ENCODE measurements around the gene ITSN2.
"Not testable (repeated sequence)": the region's sequence is repeated elsewhere in the genome, so short reads cannot be mapped to it uniquely, and the experiment has no call there.

ITSN2 gene

DNA sequence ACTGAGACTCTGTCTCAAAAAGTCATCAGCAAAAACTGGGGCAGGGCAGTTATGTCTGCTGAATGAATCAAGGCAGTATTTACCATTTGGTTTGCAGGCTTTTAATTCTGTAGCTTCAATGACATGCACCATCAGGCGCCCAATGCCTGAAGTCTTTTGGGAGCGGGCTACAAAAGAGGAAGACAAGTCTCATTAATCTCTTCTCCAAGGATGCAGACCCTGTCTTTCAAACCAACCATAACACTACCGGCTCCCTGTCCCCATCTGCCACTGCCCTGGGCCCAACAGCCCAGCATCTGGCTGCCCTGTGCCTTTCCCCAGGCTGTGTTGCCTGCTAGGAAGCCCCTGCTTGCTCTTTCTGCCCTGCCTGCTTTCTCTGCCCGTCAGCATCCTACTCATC is 155.2 kb downstream of the ITSN2 start:
- in situ Hi-C loops (cut with MboI; ENCODE audit: low sequenced_read_pairs, unreplicated experiment) = no loop called here
- DNase-seq (ENCODE audit: low spot score) = no peak
- TF ChIP-seq CTCF (IDR thresholded peaks at IDR 0.05; ENCODE audit: borderline replicate concordance, control extremely low read depth, extremely low read depth, insufficient read depth, missing control alignments) = no peak

DNA sequence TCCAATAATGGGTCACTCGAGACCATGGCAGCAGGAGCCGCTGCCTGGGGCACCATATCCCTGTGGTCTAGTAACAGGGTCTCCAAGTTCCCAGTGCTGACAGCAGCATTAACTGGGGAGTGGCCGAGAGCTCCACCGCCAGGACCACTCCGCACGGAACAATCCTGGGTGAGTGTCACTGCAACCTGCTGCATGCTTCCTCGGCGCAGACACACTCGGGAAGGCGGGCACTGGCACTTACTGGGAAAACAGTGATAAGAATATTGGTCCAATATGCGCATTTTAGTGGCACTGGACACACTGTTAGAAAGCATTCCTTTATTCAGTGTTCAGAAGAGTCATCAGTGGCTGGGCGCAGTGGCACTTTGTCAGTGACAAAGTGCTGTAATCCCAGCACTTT is 155.8 kb downstream of the ITSN2 start:
- no peak for DNase-seq (ENCODE audit: low spot score)
- in situ Hi-C loops (cut with MboI; ENCODE audit: low sequenced_read_pairs, unreplicated experiment) = no loop called here
- TF ChIP-seq CTCF (IDR thresholded peaks at IDR 0.05; ENCODE audit: borderline replicate concordance, control extremely low read depth, extremely low read depth, insufficient read depth, missing control alignments) = no peak

DNA sequence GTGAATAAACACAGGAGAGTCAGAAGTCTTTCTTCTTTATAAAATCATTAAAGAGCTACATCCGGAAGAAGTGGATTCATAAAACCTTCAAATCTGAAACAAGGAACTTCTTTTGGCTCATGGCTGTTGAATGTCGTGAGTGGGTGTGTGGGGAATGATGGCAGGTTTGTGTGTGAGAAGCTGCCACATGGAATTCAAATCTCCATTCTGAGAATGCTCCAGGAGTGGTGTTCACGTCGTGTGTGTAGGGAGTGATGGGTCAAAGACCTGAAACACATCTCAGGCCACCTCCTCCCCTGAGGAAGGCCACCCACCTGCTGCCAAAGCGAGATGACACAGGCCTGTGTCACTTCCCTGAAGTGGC is 156.6 kb downstream of the ITSN2 start:
- in situ Hi-C loops (cut with MboI; ENCODE audit: low sequenced_read_pairs, unreplicated experiment) = no loop called here
- no peak for DNase-seq (ENCODE audit: low spot score)
- no peak for TF ChIP-seq CTCF (IDR thresholded peaks at IDR 0.05; ENCODE audit: borderline replicate concordance, control extremely low read depth, extremely low read depth, insufficient read depth, missing control alignments)

DNA sequence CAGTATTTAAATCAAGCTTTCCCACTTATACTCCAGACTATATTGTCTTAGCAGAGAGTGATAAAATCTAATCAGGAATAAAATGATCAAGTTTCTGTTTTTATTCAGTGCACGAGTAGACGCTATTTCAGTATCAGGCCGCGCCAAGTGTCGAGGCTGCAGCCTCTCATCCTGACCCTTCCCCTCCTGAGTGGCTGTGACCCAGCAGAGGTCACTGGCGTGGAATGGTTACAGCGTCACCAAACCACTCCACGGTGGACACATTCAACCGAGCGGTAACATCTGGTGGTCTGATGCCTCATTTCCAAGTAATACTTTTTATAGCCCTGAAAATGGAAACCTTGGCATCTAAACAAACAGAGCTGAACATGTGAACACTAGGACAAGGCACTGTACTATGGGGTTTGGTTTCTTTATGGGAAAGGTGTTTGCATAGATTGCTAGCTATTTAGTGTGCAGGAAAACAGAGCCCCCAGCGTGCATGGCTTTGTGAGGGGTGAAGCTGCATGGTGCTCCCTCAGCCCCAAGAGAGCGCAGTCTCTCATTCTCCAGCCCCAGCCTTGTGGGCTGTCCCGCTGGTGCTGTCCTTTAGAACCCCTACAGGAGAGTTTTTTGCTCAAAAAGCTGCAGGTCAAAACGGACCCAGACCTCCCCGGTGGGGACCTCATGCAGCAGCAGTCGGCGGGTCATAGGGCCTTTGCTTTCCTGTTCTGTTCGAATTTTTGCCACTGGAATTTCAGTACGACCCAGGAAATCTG is 157.1 kb downstream of the ITSN2 start:
- no peak for TF ChIP-seq CTCF (IDR thresholded peaks at IDR 0.05; ENCODE audit: borderline replicate concordance, control extremely low read depth, extremely low read depth, insufficient read depth, missing control alignments)
- DNase-seq (ENCODE audit: low spot score) = no peak
- in situ Hi-C loops (cut with MboI; ENCODE audit: low sequenced_read_pairs, unreplicated experiment) = no loop called here

- no peak for DNase-seq (ENCODE audit: low spot score)
- in situ Hi-C loops (cut with MboI; ENCODE audit: low sequenced_read_pairs, unreplicated experiment) = no loop called here
- TF ChIP-seq CTCF (IDR thresholded peaks at IDR 0.05; ENCODE audit: borderline replicate concordance, control extremely low read depth, extremely low read depth, insufficient read depth, missing control alignments) = no peak
Measured at GRCh38 chr2:24200799-24201198, 159.5 kb downstream of the ITSN2 start.

DNA sequence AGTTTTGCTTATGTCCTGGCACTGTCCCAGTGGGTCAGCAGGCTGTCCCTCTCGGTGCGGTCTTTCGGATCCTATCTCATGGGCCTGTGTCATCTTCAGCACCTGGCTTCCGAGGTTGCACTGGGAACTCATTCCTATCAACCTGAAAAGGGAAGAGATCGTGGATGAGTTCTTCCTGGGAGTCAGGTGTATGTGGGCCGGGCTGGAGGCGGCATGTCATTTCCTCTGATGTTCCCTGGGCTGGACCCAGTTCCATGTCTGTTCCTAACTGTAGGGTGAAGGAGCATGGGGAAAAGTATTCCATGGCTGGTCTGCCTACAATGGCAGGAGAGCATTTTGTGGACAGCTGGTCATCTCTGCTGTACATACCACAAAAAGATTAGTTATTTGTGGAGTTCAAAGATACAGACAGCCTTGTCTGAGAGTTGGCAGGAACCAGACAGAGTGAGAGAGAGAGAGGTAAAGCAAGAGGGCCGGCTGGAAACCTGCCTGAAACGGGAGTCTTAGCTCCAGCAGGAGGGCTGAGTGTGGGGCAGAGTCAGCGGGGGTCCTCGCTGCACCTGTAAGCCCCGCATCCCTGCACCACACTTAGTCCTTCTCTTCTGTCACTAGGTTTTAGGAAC is 160.3 kb downstream of the ITSN2 start:
- in situ Hi-C loops (cut with MboI; ENCODE audit: low sequenced_read_pairs, unreplicated experiment) = no loop called here
- DNase-seq (ENCODE audit: low spot score) = no peak
- no peak for TF ChIP-seq CTCF (IDR thresholded peaks at IDR 0.05; ENCODE audit: borderline replicate concordance, control extremely low read depth, extremely low read depth, insufficient read depth, missing control alignments)

DNA sequence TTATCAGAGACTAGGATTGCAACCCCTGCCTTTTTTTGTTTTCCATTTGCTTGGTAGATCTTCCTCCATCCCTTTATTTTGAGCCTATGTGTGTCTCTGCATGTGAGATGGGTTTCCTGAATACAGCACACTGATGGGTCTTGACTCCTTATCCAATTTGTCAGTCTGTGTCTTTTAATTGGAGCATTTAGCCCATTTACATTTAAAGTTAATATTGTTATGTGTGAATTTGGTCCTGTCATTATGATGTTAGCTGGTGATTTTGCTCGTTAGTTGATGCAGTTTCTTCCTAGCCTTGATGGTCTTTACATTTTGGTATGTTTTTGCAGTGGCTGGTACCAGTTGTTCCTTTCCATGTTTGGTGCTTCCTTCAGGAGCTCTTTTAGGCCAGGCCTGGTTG is 163.1 kb downstream of the ITSN2 start:
- DNase-seq (ENCODE audit: low spot score); in situ Hi-C loops (cut with MboI; ENCODE audit: low sequenced_read_pairs, unreplicated experiment): not testable (repeated sequence)
